OCI-LY3 (cell line): ENCODE data around the gene BMP10.

Source experiments
- H2AFZ ChIP-seq: fragments of 200-600, 300-600 bp; shearing (Covaris generic); 2 replicates; pipeline ENCODE4 v1.6.0; 2014; ENCODE audit warnings: antibody characterized with exemption, low read depth, low read length
- H3K27ac ChIP-seq: fragments of 200-600, 300-600 bp; sonication (generic); 2 replicates; pipeline ENCODE4 v1.5.1; 2014; ENCODE audit warnings: mild to moderate bottlenecking, low read length, moderate library complexity, mixed read lengths
- H3K27me3 ChIP-seq: fragments of 200-600, 300-600 bp; sonication (generic); 2 replicates; pipeline ENCODE4 v1.6.1; 2014; ENCODE audit warnings: low read depth, low read length, mixed read lengths
- H3K36me3 ChIP-seq: fragments of 200-600, 300-600 bp; sonication (generic); replicated peaks from 2 replicates; pipeline ENCODE3; 2014; ENCODE audit warnings: low read depth, low read length, mixed read lengths
- H3K4me1 ChIP-seq: fragments of 300-600, 200-600 bp; sonication (generic); 2 replicates; pipeline ENCODE4 v1.6.1; 2014; ENCODE audit warnings: low read length, mixed read lengths
- H3K4me2 ChIP-seq: fragments of 200-600, 300-600 bp; sonication (generic); 2 replicates; pipeline ENCODE4 v1.6.1; 2014; ENCODE audit warnings: low read length, mixed read lengths
- H3K4me3 ChIP-seq: fragments of 300-600, 200-600 bp; sonication (generic); 2 replicates; pipeline ENCODE4 v1.5.1; 2014; ENCODE audit warnings: antibody characterized with exemption, mild to moderate bottlenecking, low read length, moderate library complexity
- H3K79me2 ChIP-seq: fragments of 300-600, 200-600 bp; shearing (Covaris generic); 2 replicates; pipeline ENCODE4 v1.6.1; 2014; ENCODE audit warnings: mild to moderate bottlenecking, low read length, mixed read lengths
- H3K9ac ChIP-seq: fragments of 300-600, 200-600 bp; shearing (Covaris generic); 2 replicates; pipeline ENCODE4 v1.6.0; 2014; ENCODE audit warnings: mild to moderate bottlenecking, low read length, moderate library complexity
- H3K9me3 ChIP-seq: fragments of 200-600, 300-600 bp; shearing (Covaris generic); 2 replicates; pipeline ENCODE4 v1.6.1; 2014; ENCODE audit warnings: low read length, mixed read lengths; ENCODE audit not compliant: insufficient read depth
- H4K20me1 ChIP-seq: fragments of 200-600, 300-600 bp; sonication (generic); 2 replicates; pipeline ENCODE4 v1.6.1; 2016; ENCODE audit warnings: low read length, mixed read lengths; ENCODE audit not compliant: insufficient read depth
- CTCF ChIP-seq: fragments of 200-600, 300-600 bp; sonication (generic); IDR thresholded peaks from 2 replicates; pipeline ENCODE4 v1.5.1; 2014; ENCODE audit warnings: antibody characterized with exemption, low read length, low read depth
- EZH2phosphoT487 ChIP-seq: fragments of 200-600 bp; shearing (Covaris generic); IDR thresholded peaks from 2 replicates; pipeline ENCODE4 v1.6.1; 2018; ENCODE audit warnings: antibody characterized with exemption, mixed run types, low read depth

BMP10 gene

DNA sequence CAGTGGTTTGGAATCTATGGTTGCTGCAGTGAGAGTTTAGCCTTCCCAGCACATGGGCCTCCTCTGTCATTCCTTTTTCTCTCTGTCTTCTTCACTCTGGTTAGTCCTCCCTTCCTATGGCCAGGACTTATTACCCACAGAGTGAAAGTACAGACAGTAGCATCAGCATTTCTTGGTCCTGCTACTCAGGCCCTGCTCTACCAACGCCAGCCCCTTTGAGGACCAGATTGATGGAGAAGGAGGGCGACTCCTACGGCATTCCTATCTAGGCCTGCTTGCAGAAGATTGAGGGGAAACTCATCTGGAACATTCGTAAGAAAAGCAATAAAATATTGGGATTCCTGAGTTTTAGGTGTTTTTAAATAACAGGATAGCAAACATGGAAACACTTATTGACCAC is 43.5 kb downstream of the BMP10 start:
- Histone ChIP-seq H3K79me2 (peaks cover 69% of the 10 kb centered on the region), H4K20me1 (peaks cover 52% of the 10 kb centered on the region), H3K4me3 (no peak overlapping the region), H3K36me3 (peaks cover 54% of the 10 kb centered on the region), H3K9me3 (no peaks in the 10 kb centered on the region), H2AFZ (no peak overlapping the region), H3K27me3 (no peaks in the 10 kb centered on the region), H3K27ac (peak overlapping the region; percentile 98), H3K4me1 (peaks cover 91% of the 10 kb centered on the region), H3K9ac (no peak overlapping the region), H3K4me2 (no peak overlapping the region)
- TF ChIP-seq EZH2phosphoT487 (no peak), CTCF (no peak)

DNA sequence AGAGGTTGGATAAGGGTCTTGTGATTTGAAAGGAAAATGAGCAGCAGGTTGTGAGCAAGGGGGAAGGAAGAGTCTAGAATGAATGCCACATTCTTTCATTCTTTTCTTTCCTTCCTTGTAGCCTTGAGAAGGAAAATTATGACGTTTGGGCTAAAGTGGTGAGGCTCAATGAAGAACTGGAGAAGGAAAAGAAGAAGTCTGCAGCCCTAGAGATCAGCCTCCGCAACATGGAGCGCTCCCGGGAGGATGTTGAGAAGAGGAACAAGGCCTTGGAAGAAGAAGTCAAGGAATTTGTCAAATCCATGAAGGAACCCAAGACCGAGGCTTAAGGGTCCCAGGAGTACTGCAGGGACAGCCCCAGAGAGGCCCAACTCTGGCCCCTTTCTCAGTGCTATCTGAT is 45.3 kb downstream of the BMP10 start:
- TF ChIP-seq CTCF (no peak), EZH2phosphoT487 (no peak)
- H4K20me1 ChIP-seq = peaks cover 70% of the 10 kb centered on the region
- H3K27ac ChIP-seq = peak overlapping the region; percentile 42
- H3K9ac ChIP-seq = no peak overlapping the region
- H3K4me3 ChIP-seq = no peak overlapping the region
- peaks cover 87% of the 10 kb centered on the region for H3K79me2 ChIP-seq
- H3K9me3 ChIP-seq = no peaks in the 10 kb centered on the region
- no peak overlapping the region for H3K4me2 ChIP-seq
- peaks cover 71% of the 10 kb centered on the region for H3K36me3 ChIP-seq
- peaks cover 81% of the 10 kb centered on the region for H3K4me1 ChIP-seq
- no peaks in the 10 kb centered on the region for H3K27me3 ChIP-seq
- H2AFZ ChIP-seq = no peak overlapping the region

DNA sequence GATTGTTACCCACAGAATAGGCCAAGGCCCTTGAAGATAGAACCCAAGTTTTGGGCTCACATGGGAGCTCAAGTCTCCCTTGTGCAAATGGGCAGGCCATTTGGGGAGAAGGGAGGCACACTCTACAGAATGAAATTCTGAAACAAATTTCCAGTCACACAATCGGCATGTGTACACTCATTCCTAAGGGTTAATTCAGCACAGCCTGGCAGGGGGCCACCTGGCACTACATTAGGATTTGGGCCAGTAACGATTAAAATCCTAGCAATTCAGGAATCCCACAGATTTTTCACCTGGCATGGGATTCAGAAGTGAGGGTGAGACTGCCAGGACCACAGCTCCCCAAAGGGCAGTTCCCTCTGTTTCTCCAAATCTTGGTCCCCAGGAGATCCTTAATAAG is 46.4 kb downstream of the BMP10 start:
- no peak for TF ChIP-seq EZH2phosphoT487
- TF ChIP-seq CTCF = no peak
- Histone ChIP-seq H2AFZ (no peak overlapping the region), H3K79me2 (peaks cover 94% of the 10 kb centered on the region), H3K9me3 (no peaks in the 10 kb centered on the region), H4K20me1 (peaks cover 79% of the 10 kb centered on the region), H3K4me3 (no peak overlapping the region), H3K27ac (peak overlapping the region; percentile 17; the same call in 1 of the 2 replicates), H3K4me1 (peaks cover 71% of the 10 kb centered on the region), H3K9ac (no peak overlapping the region), H3K36me3 (peaks cover 79% of the 10 kb centered on the region), H3K4me2 (no peak overlapping the region), H3K27me3 (no peaks in the 10 kb centered on the region)

DNA sequence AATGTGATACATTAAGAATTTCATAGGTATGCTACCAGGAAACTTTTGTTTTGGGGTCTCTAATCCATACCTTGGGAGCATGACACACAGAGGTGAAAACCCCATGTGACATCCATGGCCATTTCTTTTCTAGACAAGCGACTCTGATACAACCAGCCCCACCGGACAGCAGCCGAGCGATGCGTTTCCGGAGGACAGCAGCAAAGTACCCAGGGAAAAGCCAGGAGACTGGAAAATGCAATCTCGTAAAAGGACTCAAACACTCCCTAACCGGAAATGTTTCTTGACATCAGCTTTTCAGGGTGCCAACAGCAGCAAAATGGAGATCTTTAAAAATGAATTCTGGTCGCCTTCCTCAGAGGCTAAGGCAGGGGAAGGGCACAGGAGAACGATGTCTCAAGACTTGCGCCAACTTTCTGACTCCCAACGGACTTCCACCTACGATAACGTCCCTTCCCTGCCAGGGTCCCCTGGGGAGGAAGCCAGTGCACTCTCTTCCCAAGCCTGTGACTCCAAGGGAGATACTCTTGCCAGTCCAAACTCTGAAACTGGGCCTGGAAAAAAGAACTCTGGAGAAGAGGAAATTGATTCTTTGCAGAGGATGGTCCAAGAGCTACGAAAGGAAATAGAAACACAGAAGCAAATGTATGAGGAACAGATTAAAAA is 48.9 kb downstream of the BMP10 start:
- TF ChIP-seq EZH2phosphoT487 (no peak), CTCF (no peak)

More for the DNA sequence above, 48.9 kb downstream of the BMP10 start:
- peaks cover 88% of the 10 kb centered on the region for H4K20me1 ChIP-seq
- no peaks in the 10 kb centered on the region for H3K27me3 ChIP-seq
- no peak overlapping the region for H3K9ac ChIP-seq
- no peak overlapping the region for H3K4me2 ChIP-seq
- no peaks in the 10 kb centered on the region for H3K9me3 ChIP-seq
- peaks cover 87% of the 10 kb centered on the region for H3K36me3 ChIP-seq
- H3K27ac ChIP-seq = peak overlapping the region; percentile 20; the same call in 1 of the 2 replicates
- no peak overlapping the region for H3K4me3 ChIP-seq
- H2AFZ ChIP-seq = no peak overlapping the region
- H3K79me2 ChIP-seq = peaks cover 93% of the 10 kb centered on the region
- H3K4me1 ChIP-seq = peaks cover 46% of the 10 kb centered on the region
